B cell (primary cell): ENCODE measurements around the gene ARHGAP27.
"Not testable (repeated sequence)": the region's sequence is repeated elsewhere in the genome, so short reads cannot be mapped to it uniquely, and the experiment has no call there.

Experiments used
- EZH2 ChIP-seq: IDR thresholded peaks from 2 replicates; pipeline ENCODE4 v1.6.1; 2012; ENCODE audit warnings: borderline replicate concordance, low read depth, mild to moderate bottlenecking, moderate library complexity, low read length; ENCODE audit not compliant: insufficient read depth, poor library complexity, severe bottlenecking
- TF ChIP-seq, protein P1 (sequence below): fragments of 200-600 bp; IDR thresholded peaks from one replicate; pipeline ENCODE4 v1.8.0; 2022; ENCODE audit warnings: antibody characterized with exemption, mild to moderate bottlenecking

- TF ChIP-seq, protein P1, sequence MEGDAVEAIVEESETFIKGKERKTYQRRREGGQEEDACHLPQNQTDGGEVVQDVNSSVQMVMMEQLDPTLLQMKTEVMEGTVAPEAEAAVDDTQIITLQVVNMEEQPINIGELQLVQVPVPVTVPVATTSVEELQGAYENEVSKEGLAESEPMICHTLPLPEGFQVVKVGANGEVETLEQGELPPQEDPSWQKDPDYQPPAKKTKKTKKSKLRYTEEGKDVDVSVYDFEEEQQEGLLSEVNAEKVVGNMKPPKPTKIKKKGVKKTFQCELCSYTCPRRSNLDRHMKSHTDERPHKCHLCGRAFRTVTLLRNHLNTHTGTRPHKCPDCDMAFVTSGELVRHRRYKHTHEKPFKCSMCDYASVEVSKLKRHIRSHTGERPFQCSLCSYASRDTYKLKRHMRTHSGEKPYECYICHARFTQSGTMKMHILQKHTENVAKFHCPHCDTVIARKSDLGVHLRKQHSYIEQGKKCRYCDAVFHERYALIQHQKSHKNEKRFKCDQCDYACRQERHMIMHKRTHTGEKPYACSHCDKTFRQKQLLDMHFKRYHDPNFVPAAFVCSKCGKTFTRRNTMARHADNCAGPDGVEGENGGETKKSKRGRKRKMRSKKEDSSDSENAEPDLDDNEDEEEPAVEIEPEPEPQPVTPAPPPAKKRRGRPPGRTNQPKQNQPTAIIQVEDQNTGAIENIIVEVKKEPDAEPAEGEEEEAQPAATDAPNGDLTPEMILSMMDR = not testable (repeated sequence)
- not testable (repeated sequence) for TF ChIP-seq EZH2
Observed at GRCh38 chr17:45343967-45344664, 88.6 kb downstream of the ARHGAP27 start.
